ENCODE measurements around the gene DNM3.

- no peak for TF ChIP-seq POLR2AphosphoS5 (IDR thresholded peaks at IDR 0.05; ENCODE audit: borderline replicate concordance, low read depth, low read length)
- TF ChIP-seq EZH2 (IDR thresholded peaks at IDR 0.05) = no peak
These were observed 292.9 kb downstream of the DNM3 start for GRCh38 chr1:172134087-172134731.

Data from SK-N-MC (cell line).